Skeletal muscle cell (primary cell): ENCODE results near the gene NPIPB6.

Experiments used
- DNase-seq: peaks from one replicate; pipeline ENCODE4 v3.0.0-alpha.2; 2010; ENCODE audit warnings: low read depth
- H3K4me3 ChIP-seq: 2 replicates; pipeline ENCODE4 v1.5.1; 2011; ENCODE audit warnings: low read depth, mild to moderate bottlenecking, control low read depth, low read length, moderate library complexity

The NPIPB6 gene

GRCh38 chr16:28324887-28325279 lies 38.4 kb downstream of the NPIPB6 start:
- no peak for DNase-seq
- no peak overlapping the region for H3K4me3 ChIP-seq

GRCh38 chr16:28324235-28324886 lies 38.9 kb downstream of the NPIPB6 start:
- no peak overlapping the region for H3K4me3 ChIP-seq
- DNase-seq = no peak

DNA sequence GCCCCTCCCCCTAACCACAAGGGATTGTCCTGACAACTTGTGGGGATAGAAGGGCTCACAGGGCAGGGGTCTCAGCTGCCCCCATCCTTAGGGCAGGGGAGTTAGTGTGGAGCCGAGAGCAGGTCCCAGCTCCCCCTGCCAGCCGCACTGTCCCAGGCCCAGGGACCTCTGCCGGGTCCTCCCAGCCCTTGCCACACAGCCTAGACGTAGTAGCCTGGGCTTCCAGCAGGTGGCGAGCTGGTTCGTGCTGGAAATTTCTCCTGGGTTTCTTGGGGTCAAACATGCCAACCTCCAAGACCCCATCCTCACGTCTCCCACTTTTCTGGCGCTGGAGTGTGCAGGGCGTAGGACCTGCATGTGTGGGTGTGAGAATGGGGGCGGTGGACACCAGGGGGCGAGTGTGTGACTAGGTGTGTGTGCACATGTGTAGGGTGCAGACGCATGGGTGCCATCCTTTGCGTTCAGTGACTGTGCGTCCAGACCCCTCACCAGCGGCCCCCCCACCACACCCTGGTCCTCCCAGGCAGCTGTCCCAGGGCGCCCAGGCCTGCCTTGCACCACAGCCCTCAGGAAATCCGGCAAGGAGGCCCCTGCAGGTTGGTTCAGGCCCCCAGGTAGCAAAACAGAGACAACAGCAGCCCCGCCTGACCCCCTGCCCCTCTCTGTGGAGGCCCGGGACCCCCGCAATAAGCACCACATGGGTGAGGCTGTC lies 41.5 kb downstream of the NPIPB6 start:
- no peak for DNase-seq
- H3K4me3 ChIP-seq = no peak overlapping the region

DNA sequence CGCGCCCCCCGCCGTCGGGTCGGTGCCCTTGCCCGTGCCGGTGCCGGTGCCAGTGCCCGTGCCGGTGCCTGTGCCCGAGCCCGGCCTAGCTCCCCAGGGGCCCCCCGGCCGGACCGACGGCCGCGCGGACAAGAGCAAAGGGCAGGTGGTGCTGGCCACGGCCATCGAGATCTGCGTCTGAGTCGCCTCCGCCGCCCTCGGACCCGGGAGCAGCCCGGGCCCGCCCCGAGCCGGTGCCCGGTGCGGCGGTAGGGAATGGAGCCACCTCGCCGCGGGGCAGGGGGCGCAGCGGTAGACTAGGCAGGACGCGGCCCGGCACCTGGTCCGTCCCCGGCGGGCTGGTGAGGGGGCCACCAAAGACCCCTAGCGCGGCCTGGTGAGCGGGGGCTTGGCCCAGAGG lies 42.6 kb downstream of the NPIPB6 start:
- DNase-seq = no peak
- H3K4me3 ChIP-seq = no peak overlapping the region

DNA sequence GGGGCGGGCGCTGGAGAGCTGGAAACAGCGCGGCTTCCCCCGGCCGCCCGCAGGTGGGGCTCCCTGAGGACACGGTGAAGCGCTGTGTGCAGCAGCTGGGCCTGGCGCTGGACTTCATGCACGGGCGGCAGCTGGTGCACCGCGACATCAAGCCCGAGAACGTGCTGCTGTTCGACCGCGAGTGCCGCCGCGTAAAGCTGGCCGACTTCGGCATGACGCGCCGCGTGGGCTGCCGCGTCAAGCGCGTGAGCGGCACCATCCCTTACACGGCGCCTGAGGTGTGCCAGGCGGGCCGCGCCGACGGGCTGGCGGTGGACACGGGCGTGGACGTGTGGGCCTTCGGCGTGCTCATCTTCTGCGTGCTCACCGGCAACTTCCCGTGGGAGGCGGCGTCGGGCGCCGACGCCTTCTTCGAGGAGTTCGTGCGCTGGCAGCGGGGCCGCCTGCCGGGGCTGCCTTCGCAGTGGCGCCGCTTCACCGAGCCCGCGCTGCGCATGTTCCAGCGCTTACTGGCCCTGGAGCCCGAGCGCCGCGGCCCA lies 43.2 kb downstream of the NPIPB6 start:
- DNase-seq = no peak
- H3K4me3 ChIP-seq = no peak overlapping the region

GRCh38 chr16:28319476-28320022 lies 43.8 kb downstream of the NPIPB6 start:
- DNase-seq = no peak
- no peak overlapping the region for H3K4me3 ChIP-seq

- H3K4me3 ChIP-seq = no peak overlapping the region
- DNase-seq = no peak
These were observed 45.1 kb downstream of the NPIPB6 start for GRCh38 chr16:28318042-28318744.

DNA sequence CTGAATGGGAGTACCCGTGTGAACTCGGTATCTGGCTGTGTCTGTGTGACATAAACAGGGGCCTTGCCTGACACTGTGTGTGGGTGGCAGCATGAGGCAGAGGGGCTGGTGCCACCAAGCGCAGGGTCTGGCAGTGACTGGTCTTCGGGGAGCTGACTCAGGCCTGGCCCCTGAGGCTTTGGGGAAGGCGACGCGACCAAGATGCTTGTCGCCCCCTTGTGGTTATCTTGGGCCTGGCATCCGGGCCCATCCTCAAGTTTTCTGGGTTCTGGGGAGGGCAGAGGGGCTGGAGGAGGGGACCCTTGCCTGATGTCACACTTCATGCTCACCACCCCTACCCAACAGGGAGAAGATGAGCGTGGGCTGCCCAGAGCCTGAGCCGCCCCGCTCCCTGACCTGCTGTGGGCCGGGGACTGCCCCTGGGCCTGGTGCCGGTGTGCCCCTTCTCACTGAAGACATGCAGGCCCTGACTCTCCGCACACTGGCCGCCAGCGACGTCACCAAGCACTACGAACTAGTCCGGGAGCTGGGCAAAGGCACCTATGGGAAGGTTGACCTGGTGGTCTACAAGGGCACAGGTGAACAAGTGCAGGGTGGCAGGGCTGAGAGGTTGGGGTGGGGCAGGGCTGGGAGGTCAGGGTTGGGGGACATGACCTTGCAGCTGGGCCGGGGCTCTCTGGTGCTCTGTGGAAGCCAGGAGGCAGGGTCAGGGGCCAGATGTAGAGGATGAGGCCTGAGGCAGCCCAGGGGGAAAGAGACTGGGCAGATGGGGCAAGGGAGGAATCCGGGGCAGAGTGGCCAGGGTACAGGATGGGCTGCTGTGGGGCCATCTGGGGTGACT lies 46.0 kb downstream of the NPIPB6 start:
- no peak overlapping the region for H3K4me3 ChIP-seq
- no peak for DNase-seq

GRCh38 chr16:28316054-28316453 lies 47.3 kb downstream of the NPIPB6 start:
- H3K4me3 ChIP-seq = no peak overlapping the region
- DNase-seq = no peak

DNA sequence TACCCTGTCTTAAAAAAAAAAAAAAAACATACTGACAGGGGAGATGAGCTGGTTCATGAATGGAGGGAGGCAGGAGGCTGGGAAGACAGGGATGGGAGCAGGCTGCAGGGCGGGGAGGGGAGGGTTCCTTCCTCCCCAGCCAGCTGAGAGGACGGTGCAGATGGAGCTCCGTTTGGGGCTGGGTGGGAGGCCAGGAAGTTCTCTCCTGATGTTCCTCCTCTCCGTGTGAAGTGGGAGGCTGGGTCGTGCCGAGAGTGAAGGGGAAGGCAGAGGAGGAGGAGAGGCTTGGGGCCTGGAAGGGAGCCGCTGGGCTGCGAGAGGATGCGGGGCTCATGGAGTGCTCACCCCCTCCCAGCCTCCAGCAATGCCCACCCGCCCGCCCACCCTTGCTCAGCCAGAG lies 49.7 kb downstream of the NPIPB6 start:
- DNase-seq = no peak
- H3K4me3 ChIP-seq = no peak overlapping the region

DNA sequence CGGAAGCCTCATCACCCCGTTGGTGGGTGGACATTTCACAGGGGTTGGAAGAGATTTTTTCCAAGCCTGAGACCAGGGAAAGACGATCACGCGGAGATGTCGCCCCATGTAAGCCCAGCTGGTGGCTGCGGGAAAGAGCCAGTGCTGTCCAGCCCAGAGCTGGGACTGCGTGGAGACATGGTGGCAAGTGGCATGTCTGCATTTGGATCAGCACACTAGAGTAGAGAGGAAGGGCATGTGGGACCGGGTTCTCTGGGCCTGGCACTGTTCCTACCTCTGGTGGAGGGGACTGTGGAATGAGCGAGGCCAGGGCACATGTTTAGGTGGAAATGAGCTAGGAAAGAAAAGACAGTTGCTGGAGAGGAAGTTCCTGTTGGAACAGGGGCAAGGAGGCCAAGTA lies 51.0 kb downstream of the NPIPB6 start:
- DNase-seq = no peak
- H3K4me3 ChIP-seq = no peak overlapping the region

- DNase-seq = no peak
- H3K4me3 ChIP-seq = no peak overlapping the region
These were observed 51.4 kb downstream of the NPIPB6 start for GRCh38 chr16:28311913-28312312.

DNA sequence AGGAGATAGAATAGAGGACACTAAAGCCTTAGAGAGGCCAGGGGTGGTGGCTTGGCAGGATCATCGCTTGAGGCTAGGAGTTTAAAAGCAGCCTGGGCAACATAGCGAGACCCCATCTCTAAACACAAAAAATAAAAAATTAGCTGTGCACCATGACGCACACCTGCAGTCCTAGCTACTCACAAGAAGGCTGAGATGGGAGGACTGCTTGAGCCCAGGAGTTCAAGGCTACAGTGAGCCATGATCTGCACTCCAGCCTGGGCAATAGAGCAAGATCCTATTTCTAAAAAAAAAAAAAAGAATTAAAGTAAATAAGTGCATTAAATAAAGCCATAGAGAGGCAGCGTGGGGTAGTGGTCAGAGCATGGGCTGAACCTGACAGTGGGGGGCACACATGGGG lies 51.9 kb downstream of the NPIPB6 start:
- no peak overlapping the region for H3K4me3 ChIP-seq
- no peak for DNase-seq

GRCh38 chr16:28310796-28311195 lies 52.5 kb downstream of the NPIPB6 start:
- H3K4me3 ChIP-seq = no peak overlapping the region
- no peak for DNase-seq

DNA sequence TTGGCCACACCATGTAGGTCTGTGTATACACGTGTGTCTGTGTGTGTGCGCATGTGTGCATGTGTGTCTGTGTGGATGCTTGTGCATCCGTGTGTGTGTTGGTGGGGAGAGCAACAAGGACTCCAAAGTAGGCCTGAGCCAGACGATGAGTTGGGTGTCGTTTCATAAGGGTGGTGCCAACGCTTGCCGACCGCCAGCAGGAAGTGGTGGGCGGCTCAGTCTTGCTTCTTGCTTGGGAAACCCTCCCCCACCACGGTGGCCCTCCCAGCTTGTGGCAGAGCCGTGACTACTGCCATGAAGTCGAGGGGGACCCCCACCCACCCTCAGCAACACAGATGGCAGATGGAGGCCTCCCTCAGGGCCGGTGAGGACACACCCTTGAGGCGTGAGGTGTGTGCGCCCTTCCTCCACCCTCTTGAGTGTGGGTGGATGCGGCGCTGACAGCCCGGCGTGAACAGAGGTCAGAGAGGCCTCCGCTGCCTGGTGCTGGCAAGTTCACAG lies 53.4 kb downstream of the NPIPB6 start:
- no peak overlapping the region for H3K4me3 ChIP-seq
- no peak for DNase-seq

DNA sequence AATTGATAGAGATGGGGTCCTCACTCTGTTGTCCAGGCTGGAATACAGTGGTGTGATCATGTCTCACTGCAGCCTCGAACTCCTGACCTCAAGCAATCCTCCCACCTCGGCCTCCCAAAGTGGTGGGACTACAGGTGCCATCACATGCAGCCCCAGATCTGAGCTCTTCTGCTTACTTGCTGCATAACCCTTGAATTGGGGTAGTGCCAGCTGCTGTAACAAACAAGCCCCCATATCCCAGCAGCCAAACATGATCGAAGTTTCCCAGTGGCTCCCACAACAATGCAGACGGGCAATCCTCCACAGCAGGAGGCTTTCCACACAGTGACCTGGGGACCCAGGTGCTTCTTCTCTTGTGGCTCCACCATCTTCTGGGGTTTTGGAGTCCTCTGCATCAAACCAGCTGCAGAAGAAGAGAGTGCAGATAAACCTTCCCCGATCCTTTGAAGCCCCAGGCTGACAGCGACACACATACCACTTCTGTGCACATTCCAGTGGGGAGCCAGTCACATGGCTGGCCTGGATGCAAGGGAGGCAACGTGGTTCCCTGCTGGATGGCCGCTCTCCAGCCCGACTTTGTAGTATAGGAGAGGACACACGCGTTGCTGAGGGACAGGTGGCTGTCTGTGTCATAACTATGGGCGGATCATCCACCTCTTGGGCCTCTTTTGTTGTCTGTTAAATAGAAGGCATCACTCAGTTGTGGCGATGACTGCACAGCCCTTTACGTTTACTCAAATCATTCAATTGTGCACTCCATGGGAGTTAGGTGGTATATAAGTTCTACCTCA lies 54.3 kb downstream of the NPIPB6 start:
- no peak overlapping the region for H3K4me3 ChIP-seq
- DNase-seq = no peak

- DNase-seq = no peak
- H3K4me3 ChIP-seq = no peak overlapping the region
These were observed 55.4 kb downstream of the NPIPB6 start for GRCh38 chr16:28307936-28308335.

DNA sequence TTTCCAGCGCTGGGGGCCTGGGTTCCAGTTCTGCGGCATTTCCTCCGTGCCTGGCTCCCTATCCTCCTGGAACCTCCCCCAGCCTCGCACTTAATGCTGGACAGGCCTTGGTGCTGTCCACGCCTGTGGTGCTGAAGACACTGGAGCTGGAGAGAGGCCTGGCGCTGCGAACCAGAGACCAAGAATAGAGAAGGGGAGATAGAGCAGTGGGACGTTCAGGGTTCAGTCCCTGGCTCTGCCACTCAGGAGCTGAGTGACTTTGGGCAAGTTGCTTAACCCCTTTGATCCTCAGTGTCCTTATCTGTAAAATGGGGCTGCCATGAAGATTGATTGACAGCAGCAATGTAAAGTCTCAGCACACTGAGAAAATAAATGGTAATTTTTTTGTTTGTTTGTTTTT lies 59.1 kb downstream of the NPIPB6 start:
- no peak overlapping the region for H3K4me3 ChIP-seq
- DNase-seq = no peak
